Keratinocyte (primary cell): Measurements from ENCODE around the gene THAP9. TPM values are rescaled to one million over a fixed set of nuclear protein-coding genes. Genes with fewer than 3 reads are reported as not detected.
"Not testable (repeated sequence)": the region's sequence is repeated elsewhere in the genome, so short reads cannot be mapped to it uniquely, and the experiment has no call there.

Experiments used
- DNase-seq: peaks from one replicate; pipeline ENCODE4 v3.0.0-alpha.2; 2011; ENCODE audit warnings: low read depth, missing footprints, low spot score
- FAIRE-seq: peaks from 2 replicates; lab custom pipeline; 2011; peaks lifted over from hg19 to GRCh38; lab: Jason Lieb, UNC
- H2AFZ ChIP-seq: 2 replicates; pipeline ENCODE4 v1.6.0; 2012; ENCODE audit warnings: low read length, control low read depth, inconsistent platforms; ENCODE audit not compliant: control insufficient read depth
- H3K27ac ChIP-seq: 2 replicates; pipeline ENCODE4 v1.5.1; 2011; ENCODE audit warnings: low read length; ENCODE audit not compliant: control insufficient read depth, insufficient read depth
- H3K27me3 ChIP-seq: 3 replicates; pipeline ENCODE4 v1.6.0; 2011; ENCODE audit warnings: low read length; ENCODE audit not compliant: control insufficient read depth, insufficient read depth; ENCODE audit errors: extremely low read depth
- H3K36me3 ChIP-seq, 2 experiments: 2 replicates in 1 of 2; 3 replicates in 1 of 2; pipeline ENCODE4 v1.5.1; 2011; ENCODE audit warnings: low read length in 2 of 2, mild to moderate bottlenecking in 1 of 2; ENCODE audit not compliant: control insufficient read depth in 2 of 2, insufficient read depth in 2 of 2; ENCODE audit errors: extremely low read depth in 1 of 2
- H3K4me1 ChIP-seq: 3 replicates; pipeline ENCODE4 v1.5.1; 2011; ENCODE audit warnings: low read length; ENCODE audit not compliant: control insufficient read depth, insufficient read depth; ENCODE audit errors: extremely low read depth
- H3K4me2 ChIP-seq: 3 replicates; pipeline ENCODE4 v1.6.0; 2011; ENCODE audit warnings: low read depth, low read length; ENCODE audit not compliant: control insufficient read depth, insufficient read depth; ENCODE audit errors: extremely low read depth
- H3K4me3 ChIP-seq, 3 experiments: fragments of 200-600 bp in 1 of 3; sonication (generic) in 1 of 3; 2 replicates in 2 of 3; 3 replicates in 1 of 3; pipeline ENCODE4 v1.5.1; 2011 to 2016; ENCODE audit warnings: low read length in 3 of 3, mild to moderate bottlenecking in 3 of 3, control low read depth in 2 of 3, inconsistent platforms in 1 of 3, low read depth in 1 of 3, mixed read lengths in 1 of 3, mixed run types in 1 of 3, moderate library complexity in 1 of 3; ENCODE audit not compliant: control insufficient read depth in 2 of 3, insufficient read depth in 2 of 3; ENCODE audit errors: extremely low read depth in 1 of 3
- H3K79me2 ChIP-seq: 2 replicates; pipeline ENCODE4 v1.6.0; 2012; ENCODE audit warnings: low read length; ENCODE audit not compliant: control insufficient read depth, insufficient read depth
- H3K9ac ChIP-seq: 3 replicates; pipeline ENCODE4 v1.6.0; 2011; ENCODE audit warnings: low read length; ENCODE audit not compliant: control insufficient read depth, insufficient read depth; ENCODE audit errors: extremely low read depth
- H3K9me1 ChIP-seq: 3 replicates; pipeline ENCODE4 v1.6.0; 2011; ENCODE audit warnings: low read length; ENCODE audit not compliant: control insufficient read depth, insufficient read depth; ENCODE audit errors: extremely low read depth
- H3K9me3 ChIP-seq: 2 replicates; pipeline ENCODE4 v1.5.1; 2012; ENCODE audit warnings: low read depth, low read length; ENCODE audit not compliant: control insufficient read depth
- H4K20me1 ChIP-seq: 3 replicates; pipeline ENCODE4 v1.6.0; 2011; ENCODE audit warnings: low read length; ENCODE audit not compliant: control insufficient read depth, insufficient read depth; ENCODE audit errors: extremely low read depth
- EZH2 ChIP-seq: IDR thresholded peaks from one replicate; pipeline ENCODE4 v1.6.1; 2012; ENCODE audit warnings: inconsistent platforms, mild to moderate bottlenecking, low read length, moderate library complexity
- dilution Hi-C: fragments of 300-500 bp; cut with MboI; formaldehyde crosslinking; loops from one replicate; pipeline ENCODE4 v1.7.0; 2020; ENCODE audit warnings: low sequenced_read_pairs; ENCODE audit not compliant: extremely low pct_ligation_motif_present
- polyA plus RNA-seq, 5 experiments: library from polyadenylated mRNA; depleted of rRNA in 3 of 5; stranded (reverse) in 3 of 5; stranded (forward) in 1 of 5; unstranded in 1 of 5; fragments of >200 nt; gene quantifications; 1 replicate in 1 of 5; 2 replicates in 3 of 5; 3 replicates in 1 of 5; pipeline versions ENCODE4 v1.2.1 to v1.2.3, GENCODE V29; 2011 to 2012; ENCODE audit warnings: missing spikeins in 2 of 5, low read depth in 1 of 5, low replicate concordance in 1 of 5
- TF ChIP-seq, protein P1 (sequence below), 3 experiments: IDR thresholded peaks in 1 of 3; conservative IDR thresholded peaks in 1 of 3; optimal IDR thresholded peaks in 1 of 3; 2 replicates in 2 of 3; 3 replicates in 1 of 3; pipeline versions ENCODE3 to v1.5.1; 2011; ENCODE audit warnings: low read length in 3 of 3, mild to moderate bottlenecking in 3 of 3, moderate library complexity in 2 of 3, control low read depth in 1 of 3, inconsistent platforms in 1 of 3; ENCODE audit not compliant: insufficient read depth in 2 of 3; ENCODE audit errors: extremely low read depth in 1 of 3

THAP9 gene
- polyA plus RNA-seq, 1 donor (not counting 4 experiments of a cell fraction or from before 2014, with no cell fraction given) = 1.9 TPM

GRCh38 chr4:82909326-82909725 lies 8.8 kb downstream of the THAP9 start:
- no peaks in the 10 kb centered on the region for H3K9me3 ChIP-seq
- H3K27ac ChIP-seq = no peak overlapping the region
- dilution Hi-C loops = no loop called here
- no peaks in the 10 kb centered on the region for H3K79me2 ChIP-seq
- no peaks in the 10 kb centered on the region for H3K9me1 ChIP-seq
- H3K27me3 ChIP-seq = no peaks in the 10 kb centered on the region
- no peak overlapping the region for H3K9ac ChIP-seq
- H3K36me3 ChIP-seq = peaks cover 0 to 3% of the 10 kb centered on the region in 2 experiments
- H3K4me3 ChIP-seq = no peak overlapping the region
- no peak for TF ChIP-seq EZH2
- TF ChIP-seq, protein P1, sequence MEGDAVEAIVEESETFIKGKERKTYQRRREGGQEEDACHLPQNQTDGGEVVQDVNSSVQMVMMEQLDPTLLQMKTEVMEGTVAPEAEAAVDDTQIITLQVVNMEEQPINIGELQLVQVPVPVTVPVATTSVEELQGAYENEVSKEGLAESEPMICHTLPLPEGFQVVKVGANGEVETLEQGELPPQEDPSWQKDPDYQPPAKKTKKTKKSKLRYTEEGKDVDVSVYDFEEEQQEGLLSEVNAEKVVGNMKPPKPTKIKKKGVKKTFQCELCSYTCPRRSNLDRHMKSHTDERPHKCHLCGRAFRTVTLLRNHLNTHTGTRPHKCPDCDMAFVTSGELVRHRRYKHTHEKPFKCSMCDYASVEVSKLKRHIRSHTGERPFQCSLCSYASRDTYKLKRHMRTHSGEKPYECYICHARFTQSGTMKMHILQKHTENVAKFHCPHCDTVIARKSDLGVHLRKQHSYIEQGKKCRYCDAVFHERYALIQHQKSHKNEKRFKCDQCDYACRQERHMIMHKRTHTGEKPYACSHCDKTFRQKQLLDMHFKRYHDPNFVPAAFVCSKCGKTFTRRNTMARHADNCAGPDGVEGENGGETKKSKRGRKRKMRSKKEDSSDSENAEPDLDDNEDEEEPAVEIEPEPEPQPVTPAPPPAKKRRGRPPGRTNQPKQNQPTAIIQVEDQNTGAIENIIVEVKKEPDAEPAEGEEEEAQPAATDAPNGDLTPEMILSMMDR (optimal IDR thresholded peaks at IDR 0.05 in 1 of 3, IDR thresholded peaks at IDR 0.05 in 1 of 3, conservative IDR thresholded peaks at IDR 0.05 in 1 of 3; ENCODE audit: extremely low read depth in 1 of 3, insufficient read depth in 2 of 3, low read length in 3 of 3) = no peak
- FAIRE-seq = no peak
- H2AFZ ChIP-seq = no peak overlapping the region
- DNase-seq = no peak
- peaks cover 10% of the 10 kb centered on the region for H3K4me1 ChIP-seq
- no peak overlapping the region for H3K4me2 ChIP-seq
- H4K20me1 ChIP-seq = no peaks in the 10 kb centered on the region

GRCh38 chr4:82913305-82913704 lies 12.8 kb downstream of the THAP9 start:
- H3K27me3 ChIP-seq = no peaks in the 10 kb centered on the region
- no peaks in the 10 kb centered on the region for H4K20me1 ChIP-seq
- no peaks in the 10 kb centered on the region for H3K9me3 ChIP-seq
- dilution Hi-C loops = no loop called here
- no peak overlapping the region for H3K27ac ChIP-seq
- no peaks in the 10 kb centered on the region for H3K4me1 ChIP-seq
- no peak for DNase-seq
- H3K4me3 ChIP-seq = no peak overlapping the region
- H2AFZ ChIP-seq = no peak overlapping the region
- no peaks in the 10 kb centered on the region for H3K9me1 ChIP-seq
- no peak overlapping the region for H3K9ac ChIP-seq
- no peaks in the 10 kb centered on the region for H3K79me2 ChIP-seq
- TF ChIP-seq EZH2 = no peak
- TF ChIP-seq, protein P1 (optimal IDR thresholded peaks at IDR 0.05 in 1 of 3, IDR thresholded peaks at IDR 0.05 in 1 of 3, conservative IDR thresholded peaks at IDR 0.05 in 1 of 3; ENCODE audit: extremely low read depth in 1 of 3, insufficient read depth in 2 of 3, low read length in 3 of 3) = no peak
- H3K36me3 ChIP-seq = peaks cover 0 to 3% of the 10 kb centered on the region in 2 experiments
- no peak for FAIRE-seq
- no peak overlapping the region for H3K4me2 ChIP-seq

DNA sequence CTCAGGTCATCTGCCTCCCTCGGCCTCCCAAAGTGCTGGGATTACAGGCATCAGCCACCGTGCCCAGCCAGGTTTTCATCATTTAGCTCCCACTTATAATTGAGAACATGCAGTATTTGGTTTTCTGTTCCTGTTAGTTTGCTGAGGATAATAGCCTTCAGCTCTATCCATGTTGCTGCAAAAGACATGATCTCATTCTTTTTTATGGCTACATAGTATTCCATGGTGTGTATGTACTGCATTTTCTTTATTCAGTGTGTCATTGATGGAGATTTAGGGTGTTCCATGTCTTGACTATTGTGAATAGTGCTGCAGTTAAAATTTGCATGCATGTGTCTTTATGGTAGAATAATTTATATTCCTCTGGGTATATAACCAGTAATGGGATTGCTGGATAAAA lies 13.4 kb downstream of the THAP9 start:
- H3K27me3 ChIP-seq, H3K36me3 ChIP-seq, FAIRE-seq, H3K9me3 ChIP-seq, DNase-seq, H2AFZ ChIP-seq, H3K9ac ChIP-seq, H3K4me1 ChIP-seq, H3K27ac ChIP-seq, H3K4me2 ChIP-seq, dilution Hi-C loops, H4K20me1 ChIP-seq, H3K79me2 ChIP-seq, H3K4me3 ChIP-seq, H3K9me1 ChIP-seq: not testable (repeated sequence)
